Measurements from ENCODE around the gene B3GAT3. TPM values are rescaled to one million over a fixed set of nuclear protein-coding genes. Genes with fewer than 3 reads are reported as not detected.
"Not testable (repeated sequence)": the region's sequence is repeated elsewhere in the genome, so short reads cannot be mapped to it uniquely, and the experiment has no call there.

B3GAT3 gene
- polyA plus RNA-seq, 4 donors = 27.2 to 49.9 (median 29.8) TPM

- no peak for DNase-seq (ENCODE audit: low read depth in 4 of 4, low spot score in 3 of 4)
Observed at GRCh38 chr11:62604460-62605120, 17.2 kb downstream of the B3GAT3 start.

- no peak for DNase-seq (ENCODE audit: low read depth in 4 of 4, low spot score in 3 of 4)
Observed at GRCh38 chr11:62603776-62604299, 17.9 kb downstream of the B3GAT3 start.

DNA sequence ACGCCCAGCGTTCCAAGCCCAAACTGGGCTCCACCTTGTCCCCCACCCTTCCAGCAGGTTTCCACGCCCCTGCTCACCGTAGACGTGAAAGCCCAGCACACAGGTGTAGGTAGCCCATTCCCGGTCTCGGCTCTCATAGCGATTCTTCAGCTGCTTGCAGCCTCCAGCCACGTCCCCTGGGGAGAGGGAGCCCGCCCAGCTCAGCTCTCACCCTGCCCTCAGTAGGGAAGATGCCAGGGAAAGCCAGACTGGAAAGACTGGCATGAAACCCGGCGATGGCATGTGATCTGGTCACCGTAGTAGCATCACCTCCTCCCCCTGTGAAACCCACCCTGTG, 18.7 kb downstream of the B3GAT3 start:
- no peak for DNase-seq (ENCODE audit: low read depth in 4 of 4, low spot score in 3 of 4)

DNA sequence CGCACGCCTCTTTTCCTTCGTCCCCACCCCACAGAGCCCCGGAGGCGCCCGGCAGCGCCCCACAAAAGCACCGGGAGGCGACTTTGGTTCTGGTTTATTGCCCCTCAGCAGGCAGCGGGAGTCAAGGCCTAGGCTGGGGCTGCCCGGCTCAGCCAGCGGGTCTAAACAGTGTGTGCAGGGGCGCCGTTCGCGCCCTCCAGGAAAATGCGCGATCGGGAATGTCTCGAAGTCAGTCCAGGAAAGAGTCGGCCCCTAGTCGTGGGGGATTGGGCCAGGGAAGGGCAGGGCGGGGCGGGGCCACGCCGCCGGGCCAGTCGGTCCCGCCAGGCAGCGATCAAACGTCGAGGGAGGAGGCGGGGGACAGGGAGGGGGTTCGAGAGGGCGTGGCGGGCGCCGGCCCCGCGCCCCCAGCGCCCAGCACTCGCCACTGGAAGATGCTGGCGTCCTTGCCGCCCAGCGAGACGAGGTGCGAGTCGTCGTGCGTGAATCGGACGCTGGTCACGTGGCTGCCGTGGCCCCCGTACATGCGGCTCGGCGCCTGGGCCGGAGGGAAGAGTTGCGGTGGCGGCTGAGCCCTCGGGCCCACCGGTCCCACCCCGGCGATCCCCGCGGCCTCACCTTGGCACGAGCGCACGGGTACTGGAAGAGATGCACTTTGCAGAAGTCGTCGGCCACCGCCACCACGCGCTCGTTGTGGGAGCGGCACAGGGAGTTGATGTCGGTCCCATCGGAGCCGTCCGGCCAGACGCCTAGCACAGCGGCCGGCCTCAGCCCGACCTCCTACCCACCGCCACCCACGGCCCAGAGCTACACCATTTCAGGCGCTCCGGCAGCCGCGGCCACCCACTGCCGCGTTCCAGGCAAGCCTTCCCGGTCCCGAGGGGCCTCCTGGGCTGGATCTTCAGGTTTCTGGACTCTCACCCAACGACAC, 19.4 kb downstream of the B3GAT3 start:
- DNase-seq (ENCODE audit: low read depth in 4 of 4, low spot score in 3 of 4) = no peak

DNA sequence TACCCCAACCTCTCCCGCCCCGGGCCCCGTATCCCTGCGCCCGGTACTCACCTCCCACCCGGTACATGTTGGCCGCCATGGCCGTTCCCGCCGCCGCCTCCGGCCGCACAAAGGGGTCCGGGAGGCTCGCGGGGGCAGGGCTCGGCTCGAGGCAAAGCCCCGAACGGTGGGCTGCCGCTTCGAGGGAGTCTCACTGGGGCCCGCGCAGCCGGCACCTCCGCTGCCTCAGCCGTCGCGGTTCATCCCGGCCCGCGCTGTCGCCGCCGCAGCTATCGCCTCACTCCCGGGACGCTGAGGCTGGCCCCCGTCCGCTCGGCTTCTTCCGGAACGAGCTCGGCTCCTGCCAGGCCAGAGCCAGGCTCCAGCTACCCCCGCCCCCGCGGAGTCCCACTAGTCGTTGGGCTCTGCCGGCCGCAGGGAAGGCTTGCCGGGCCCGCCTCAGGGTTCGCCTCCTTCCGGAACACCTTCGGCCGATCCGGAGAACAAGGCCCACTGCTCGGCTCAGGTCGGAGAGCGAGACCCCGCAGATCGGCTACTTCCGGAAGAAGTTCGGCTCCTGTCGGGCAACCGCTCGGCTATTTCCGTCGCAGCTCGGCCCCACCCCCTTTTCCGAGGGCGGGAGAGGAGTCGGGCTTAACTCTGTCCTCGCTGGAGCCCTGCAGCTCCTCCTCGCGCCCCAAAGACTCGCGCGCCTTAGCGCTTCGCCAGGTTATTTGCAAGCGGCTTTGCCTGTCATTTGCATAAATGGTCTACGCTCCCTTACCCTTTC, 20.2 kb downstream of the B3GAT3 start, which contains the start of gene MTA2:
Gene MTA2, minus strand, starts transcription at position 494 of the 769 bp plus-strand sequence. Its CDS starts 415 bp downstream, at position 79.
- peak; percentile 93 to 97 (median 95) for DNase-seq (ENCODE audit: low read depth in 4 of 4, low spot score in 3 of 4)

GRCh38 chr11:62601122-62601371, 20.7 kb downstream of the B3GAT3 start:
- DNase-seq (ENCODE audit: low read depth in 4 of 4, low spot score in 3 of 4) = no peak

GRCh38 chr11:62600367-62601121, 21.2 kb downstream of the B3GAT3 start:
- no peak for DNase-seq (ENCODE audit: low read depth in 4 of 4, low spot score in 3 of 4)

- DNase-seq (ENCODE audit: low read depth in 4 of 4, low spot score in 3 of 4) = no peak
Observed at GRCh38 chr11:62599901-62600300, 21.9 kb downstream of the B3GAT3 start.

GRCh38 chr11:62599069-62599696, 22.6 kb downstream of the B3GAT3 start:
- peak; percentile 81 to 92 (median 86) for DNase-seq (ENCODE audit: low read depth in 4 of 4, low spot score in 3 of 4)

DNA sequence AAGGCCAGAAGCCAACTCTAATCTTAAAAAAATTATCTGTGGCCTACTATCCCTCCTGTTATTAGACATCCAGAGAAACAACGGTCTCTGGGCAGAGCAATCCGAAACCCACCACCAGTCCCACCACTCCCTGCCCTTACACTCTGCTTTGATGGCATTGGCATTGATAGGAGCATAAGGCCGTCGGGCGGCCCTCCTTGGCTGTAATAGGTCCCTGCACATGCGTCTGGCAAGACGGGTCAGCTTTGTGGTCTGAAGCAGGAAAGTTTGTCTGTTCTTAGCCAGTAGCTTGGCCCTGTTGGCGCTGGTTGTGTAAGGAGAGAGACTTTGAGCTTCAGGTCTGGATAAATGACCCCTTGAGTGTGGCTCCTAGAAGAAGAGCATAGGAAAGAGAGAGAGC, 26.7 kb downstream of the B3GAT3 start:
- no peak for DNase-seq (ENCODE audit: low read depth in 4 of 4, low spot score in 3 of 4)

- DNase-seq (ENCODE audit: low read depth in 4 of 4, low spot score in 3 of 4) = no peak
Observed at GRCh38 chr11:62593434-62594044, 28.2 kb downstream of the B3GAT3 start.

GRCh38 chr11:62592989-62593421, 28.8 kb downstream of the B3GAT3 start:
- no peak for DNase-seq (ENCODE audit: low read depth in 4 of 4, low spot score in 3 of 4)

GRCh38 chr11:62592146-62592815, 29.5 kb downstream of the B3GAT3 start:
- no peak for DNase-seq (ENCODE audit: low read depth in 4 of 4, low spot score in 3 of 4)

DNA sequence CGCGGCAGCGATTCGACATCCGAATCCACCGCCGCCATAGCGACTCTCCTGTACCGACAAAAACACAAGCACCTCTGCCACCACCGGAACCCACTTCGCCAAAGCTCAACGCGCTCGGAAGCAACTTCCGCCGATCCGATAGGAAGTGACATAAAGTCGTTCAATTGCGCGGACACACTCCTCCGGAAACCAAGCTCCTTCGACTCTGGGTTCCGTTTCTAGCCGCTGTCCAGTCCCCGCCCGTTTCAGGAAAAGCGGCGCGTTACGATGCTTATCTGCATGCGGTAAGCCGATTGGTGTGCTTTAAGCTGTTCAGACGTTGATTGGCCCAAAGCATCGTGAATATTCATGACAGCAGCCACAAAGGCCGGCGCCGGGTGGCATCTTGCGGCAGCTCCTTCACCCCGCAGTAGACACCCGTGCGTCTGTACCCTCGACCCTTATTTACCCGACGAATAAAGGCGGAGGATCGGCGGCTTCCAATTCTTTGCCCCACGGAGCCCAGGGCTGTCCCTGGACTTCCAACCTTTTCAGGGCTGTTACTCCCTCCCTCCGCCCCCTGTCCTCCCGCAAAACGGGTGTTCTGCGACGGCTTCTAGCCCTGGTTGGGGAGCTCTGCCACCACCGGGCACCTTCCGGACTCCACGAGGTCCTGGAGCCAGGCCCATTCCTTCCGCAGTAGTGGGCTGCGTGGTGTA, 30.2 kb downstream of the B3GAT3 start, which contains the start of gene TUT1:
Gene TUT1, minus strand, starts transcription at position 76 of the 698 bp plus-strand sequence. Its CDS starts 38 bp downstream, at position 38.
- DNase-seq (ENCODE audit: low read depth in 4 of 4, low spot score in 3 of 4) = peak; percentile 95 to 99 (median 97)

DNA sequence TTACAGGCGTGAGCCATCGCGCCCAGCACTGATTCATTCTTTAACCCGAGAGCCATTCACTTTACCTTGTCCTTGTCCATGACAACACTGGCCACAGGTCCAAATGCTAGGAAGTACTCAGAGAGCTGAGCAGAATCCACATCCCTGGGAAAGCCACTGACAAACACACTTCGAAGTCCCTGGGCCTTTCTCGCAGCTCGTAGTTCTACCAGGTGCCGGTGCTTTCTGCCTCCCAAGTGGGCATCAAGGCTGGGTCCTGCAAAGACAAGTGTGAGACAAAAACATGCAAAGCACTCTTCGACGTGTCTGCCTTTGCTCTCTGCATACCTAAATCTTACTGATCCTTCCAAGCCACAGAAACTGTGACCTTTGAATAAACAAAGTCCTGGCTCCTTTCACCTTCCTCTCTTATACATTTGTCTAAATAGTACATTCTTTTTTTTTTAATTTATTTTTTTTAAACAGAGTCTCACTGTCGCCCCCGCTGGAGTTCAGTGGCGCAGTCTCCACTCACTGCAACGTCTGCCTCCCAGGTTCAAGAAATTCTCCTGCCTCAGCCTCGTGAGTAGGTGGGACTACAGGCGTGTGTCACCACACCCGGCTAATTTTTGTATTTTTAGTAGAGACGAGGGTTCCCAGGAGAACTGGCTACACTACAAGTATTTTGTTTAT, 32.7 kb downstream of the B3GAT3 start:
- DNase-seq (ENCODE audit: low read depth in 4 of 4, low spot score in 3 of 4) = no peak

GRCh38 chr11:62585356-62585755, 36.4 kb downstream of the B3GAT3 start:
- DNase-seq (ENCODE audit: low read depth in 4 of 4, low spot score in 3 of 4) = not testable (repeated sequence)

DNA sequence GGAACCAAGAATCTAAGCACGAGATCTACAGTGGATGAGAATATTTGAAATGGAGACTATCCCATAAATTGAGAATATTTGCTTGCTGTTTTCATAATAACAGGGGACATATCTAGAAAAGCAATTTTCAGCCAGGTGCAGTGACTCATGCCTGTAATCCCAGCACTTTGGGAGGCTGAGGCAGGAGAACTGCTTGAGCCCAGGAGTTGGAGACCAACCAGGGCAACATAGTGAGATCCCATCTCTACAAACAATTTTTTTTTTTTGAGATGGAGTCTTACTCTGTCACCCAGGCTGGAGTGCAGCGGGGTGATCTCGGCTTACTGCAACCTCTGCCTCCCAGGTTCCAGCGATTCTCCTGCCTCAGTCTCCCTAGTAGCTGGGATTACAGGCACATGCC, 40.1 kb downstream of the B3GAT3 start:
- not testable (repeated sequence) for DNase-seq (ENCODE audit: low read depth in 4 of 4, low spot score in 3 of 4)
